ENCODE measurements around the gene ATF6.
A peak's percentile ranks its signal among the peaks of the same experiment; 100 is the strongest.

ATF6 gene

DNA sequence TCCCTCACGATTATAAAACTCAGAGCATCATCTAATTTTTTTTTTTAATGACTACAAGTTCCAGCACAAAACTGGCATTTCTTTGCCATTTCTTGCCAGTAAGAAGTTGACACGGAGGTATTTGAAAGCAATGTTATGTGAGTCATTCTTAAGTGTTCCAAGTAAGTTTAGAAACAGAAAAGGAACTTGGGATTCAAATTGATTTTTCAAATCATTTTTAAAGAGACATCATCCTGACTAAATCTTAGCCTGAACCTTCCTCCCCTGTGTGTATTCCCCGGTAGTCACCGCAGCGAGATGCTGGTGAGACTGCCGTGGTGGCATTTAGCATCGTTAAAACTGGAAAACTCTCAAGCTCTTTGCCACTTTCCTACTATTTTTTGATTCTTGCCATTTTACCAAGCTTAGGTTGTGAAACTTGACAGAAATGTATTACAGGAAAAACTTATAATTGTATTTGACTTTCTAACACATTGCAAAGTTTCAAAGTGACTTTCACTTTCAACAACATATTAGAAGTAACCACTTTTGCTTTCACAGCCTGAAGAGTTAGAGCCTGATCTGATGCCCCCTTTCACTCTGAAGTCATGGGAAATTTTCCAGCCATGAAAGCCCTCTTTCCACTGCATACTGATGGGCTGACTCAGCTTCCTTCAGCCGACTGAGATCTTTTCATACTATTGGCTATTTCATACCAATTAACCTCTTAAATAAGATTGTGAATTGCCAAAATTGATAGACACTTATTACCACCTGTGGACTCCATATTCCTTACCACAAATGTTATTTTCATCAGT is 196.2 kb downstream of the ATF6 start:
- peak in 1 of 2 donors; percentile 63 for DNase-seq (ENCODE audit: low read depth in 1 of 2, low spot score in 1 of 2)

DNA sequence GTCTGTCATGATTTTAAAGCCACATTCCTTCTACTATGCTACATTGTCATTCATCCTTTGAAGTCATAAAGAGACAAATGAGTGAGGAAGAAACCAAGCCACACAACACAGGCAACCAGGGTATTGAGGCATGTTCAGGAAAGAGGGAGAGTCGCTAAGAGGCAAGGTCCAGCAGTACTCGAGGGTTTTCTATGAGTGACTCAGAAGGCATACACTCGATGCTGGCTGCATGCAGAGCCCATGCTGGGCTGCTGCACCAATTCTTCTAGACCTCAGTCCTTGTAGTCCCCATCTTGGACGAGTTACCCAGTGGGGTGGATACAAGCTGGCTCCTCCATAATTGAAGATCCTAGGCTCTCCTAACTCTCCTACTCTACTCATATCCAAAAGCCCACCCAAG is 199.9 kb downstream of the ATF6 start:
- DNase-seq (ENCODE audit: low read depth in 1 of 2, low spot score in 1 of 2): no peak

DNA sequence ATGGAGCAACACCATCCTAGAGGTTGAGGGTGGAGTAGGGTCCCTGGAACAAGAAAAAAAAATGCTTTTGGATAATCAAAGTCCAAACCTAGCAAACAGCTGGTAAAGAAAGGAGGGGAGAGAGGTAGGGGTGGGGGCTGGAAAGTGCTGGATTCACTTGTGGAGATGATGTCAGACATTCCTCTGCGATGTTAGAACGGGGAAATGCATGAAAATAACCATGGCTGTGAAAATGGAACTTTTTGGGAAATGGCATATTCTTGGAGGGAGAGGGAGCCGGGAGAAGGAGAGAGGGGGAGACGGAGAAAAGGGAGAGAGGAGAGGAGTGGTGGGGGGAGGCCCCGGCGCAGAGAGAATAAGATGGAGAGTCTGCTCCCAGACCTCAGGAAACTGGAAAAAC is 203.9 kb downstream of the ATF6 start:
- DNase-seq (ENCODE audit: low read depth in 1 of 2, low spot score in 1 of 2): no peak

DNA sequence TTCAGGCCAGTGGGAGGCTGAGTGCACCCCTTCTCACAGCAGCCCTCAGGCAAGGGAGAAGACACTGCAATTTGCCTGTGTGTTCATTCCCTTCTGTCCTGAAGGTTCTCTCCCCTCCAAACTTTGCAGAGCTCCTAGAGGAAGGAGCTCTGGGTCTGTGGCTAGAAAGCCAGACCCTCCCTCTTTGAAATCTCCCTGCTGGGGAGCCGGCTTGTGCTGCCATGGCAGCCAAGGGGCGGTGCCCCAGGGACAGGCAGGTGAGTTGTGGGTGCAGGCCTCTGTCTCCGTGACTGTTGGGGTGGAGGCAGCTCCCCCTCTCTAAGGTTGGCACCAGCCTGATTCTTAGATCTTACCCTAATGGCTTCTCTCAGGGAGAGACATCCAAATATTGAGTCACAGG is 204.5 kb downstream of the ATF6 start:
- no peak for DNase-seq (ENCODE audit: low read depth in 1 of 2, low spot score in 1 of 2)

DNA sequence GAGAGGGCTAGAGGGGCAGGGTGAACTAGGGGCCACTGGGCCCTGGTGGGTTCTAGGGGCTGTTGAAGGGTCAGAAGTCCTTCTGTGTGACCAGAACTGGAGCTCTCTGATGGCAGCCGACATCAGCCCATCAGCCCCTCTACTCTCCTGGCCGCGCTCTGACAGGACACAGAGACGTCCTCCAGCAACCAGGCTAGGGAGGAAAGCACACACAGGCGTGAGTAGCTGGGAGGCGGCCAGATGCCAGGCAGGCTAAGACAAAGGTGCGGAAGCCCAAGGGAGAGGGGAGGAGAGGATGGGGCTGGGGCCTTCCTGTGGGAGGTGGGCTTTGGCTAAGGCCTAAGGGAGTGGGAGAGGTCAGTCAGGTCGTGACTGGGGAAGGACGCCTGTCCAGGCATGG is 206.7 kb downstream of the ATF6 start:
- DNase-seq (ENCODE audit: low read depth in 1 of 2, low spot score in 1 of 2): no peak

DNA sequence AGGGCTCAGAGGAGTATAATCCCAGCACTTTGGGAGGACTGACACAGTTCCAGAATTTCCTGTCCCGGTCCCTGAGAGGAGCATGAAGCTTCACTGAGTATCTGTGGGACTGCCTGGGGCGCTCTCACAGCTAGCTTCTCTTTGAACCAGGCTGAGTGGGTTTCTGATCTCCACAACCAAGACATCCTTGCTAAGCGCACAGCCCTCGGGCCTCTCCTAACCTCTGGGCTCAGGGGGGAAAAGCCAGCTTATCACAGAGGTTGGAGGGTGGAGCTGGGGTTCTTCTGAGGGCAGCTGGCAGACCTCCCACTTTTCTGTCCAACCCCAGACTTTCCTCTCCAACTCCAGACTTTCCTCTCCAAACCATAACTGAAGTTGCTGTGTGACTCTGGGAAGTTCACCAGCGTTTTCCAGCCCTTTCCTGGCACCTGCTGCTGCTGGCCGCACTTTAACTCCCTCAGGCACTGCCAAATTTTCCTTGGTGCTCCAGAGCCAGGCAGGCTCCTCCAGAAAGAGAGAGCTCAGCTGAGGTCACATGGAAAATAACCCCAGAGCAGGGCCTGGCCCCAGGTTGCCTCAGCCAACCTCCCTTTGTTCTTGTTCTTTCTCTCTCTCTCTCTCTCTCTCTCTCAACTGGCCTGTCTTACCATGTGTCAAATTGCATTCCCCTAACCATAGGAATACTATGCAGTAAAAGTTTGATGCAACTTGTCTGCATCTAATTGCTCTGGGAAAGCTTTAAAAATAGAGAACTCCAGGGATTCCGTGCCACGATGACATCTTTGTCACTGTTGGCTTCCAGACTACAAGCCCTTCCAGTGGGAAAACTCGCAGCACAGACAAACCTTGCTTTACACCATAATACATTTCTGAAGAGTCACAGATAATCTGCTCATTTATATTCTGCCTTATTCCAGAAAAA is 208.1 kb downstream of the ATF6 start:
- DNase-seq (ENCODE audit: low read depth in 1 of 2, low spot score in 1 of 2): no peak

DNA sequence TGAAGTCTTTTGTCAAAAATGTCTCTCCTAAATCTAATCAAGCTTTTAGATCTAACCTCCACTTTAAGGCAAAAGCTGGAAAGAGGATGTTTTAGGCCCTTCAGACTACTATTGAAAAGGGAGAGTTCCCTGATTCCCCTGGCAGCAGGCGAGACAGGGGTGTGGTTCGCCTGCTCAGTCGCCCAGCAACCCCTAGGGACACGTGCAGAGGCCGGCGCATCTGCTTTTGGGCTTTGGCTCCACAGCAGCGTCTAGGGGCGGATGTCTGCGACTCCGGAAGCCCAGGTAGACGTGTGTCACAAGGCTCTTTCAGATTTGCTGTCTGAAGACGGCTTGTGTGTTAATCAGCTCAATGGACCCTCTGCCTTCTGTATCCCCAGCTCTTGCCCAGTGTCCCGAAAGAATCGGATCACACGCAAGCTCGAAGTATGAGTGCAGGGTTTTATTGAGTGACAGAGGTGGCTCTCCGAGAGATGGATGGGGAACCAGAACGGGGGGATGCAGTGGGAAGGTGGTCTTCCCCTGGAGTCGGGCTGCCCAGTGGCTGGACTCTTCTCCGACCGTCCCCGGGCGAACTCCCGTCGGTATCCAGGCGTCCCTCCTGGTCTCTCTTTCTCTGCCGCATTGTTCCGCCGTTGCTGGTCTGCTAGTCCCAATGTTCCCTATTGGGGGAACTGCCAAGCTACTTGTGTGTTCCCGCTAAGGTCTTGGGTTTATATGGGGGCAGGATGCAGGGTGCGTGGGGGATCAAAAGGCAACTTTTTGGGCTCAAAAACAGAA is 212.1 kb downstream of the ATF6 start:
- DNase-seq (ENCODE audit: low read depth in 1 of 2, low spot score in 1 of 2): no peak

DNA sequence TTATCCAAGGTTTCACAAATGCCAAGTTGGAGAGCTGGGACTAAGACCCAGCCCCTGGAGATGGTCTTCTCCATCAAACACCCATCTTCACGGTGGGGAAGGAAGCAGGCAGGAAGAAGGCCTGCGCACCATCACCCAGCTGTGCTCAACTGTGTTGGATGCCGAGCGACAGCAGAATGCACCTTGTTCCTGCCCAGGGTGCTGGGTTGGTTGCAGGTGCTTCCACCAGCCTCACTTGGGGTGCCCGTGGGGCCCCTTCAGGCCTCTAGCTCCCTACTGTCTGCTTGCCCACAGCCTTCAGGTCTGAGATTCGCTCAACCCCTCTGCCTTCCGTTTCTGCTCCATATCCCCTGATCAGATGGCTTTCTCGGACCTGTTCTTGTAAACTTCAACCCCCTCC is 215.0 kb downstream of the ATF6 start:
- no peak for DNase-seq (ENCODE audit: low read depth in 1 of 2, low spot score in 1 of 2)

DNA sequence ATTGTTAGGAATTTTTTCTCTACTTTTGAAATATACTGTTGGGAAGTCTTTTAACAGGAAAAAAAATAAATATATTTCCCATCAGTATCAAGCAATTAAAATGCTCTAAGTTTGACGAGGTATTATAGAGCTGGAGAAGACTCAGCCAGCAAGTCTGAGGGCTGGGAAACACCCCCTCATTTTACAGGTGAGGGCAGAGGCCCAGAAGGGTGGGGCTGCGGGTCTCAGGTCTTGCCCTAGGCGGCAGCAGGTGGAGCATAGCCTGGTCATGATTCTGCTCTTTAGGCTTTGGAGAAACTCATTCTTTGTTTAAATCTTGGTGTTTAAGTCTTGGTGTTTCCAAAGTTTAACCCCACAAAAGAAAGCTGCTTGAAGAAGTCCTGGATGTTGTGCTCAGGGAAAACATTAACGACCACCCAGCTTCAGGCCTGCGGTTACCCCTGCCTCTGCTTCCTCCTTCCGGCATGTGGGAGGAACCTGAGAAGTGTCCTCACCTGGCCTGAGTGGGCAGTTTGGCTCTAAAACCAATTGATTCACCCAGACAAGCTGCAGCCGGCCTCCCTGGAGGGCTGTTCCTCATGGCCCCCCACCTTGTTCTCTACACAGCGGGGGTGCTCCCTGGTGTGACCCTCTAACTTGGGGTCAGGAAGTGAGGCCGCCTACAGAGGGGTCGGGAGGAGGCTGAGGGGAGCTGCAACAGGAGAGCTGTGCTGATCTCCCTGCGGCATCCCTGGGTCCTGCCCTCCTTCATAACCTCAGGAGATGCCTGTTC is 215.8 kb downstream of the ATF6 start:
- DNase-seq (ENCODE audit: low read depth in 1 of 2, low spot score in 1 of 2): no peak

DNA sequence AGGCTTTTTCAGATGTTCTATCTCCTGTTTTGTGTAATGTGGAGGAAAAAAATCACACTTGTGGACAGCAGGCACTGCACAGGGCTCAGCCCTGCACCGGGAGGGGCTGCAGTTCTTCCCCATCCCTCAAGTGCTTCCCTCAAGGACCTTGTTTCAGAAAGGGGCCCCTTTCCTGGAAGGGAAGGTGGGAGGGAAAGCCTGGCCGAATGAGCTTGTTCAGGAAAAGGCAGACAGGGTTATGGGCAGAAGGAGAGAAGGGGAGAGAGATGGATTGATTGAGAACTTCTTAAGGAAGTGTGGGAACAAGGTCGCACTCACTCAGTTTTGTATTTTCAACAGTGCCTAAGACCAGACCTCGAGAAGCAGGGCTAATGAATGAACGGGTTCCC is 216.4 kb downstream of the ATF6 start:
- no peak for DNase-seq (ENCODE audit: low read depth in 1 of 2, low spot score in 1 of 2)

DNA sequence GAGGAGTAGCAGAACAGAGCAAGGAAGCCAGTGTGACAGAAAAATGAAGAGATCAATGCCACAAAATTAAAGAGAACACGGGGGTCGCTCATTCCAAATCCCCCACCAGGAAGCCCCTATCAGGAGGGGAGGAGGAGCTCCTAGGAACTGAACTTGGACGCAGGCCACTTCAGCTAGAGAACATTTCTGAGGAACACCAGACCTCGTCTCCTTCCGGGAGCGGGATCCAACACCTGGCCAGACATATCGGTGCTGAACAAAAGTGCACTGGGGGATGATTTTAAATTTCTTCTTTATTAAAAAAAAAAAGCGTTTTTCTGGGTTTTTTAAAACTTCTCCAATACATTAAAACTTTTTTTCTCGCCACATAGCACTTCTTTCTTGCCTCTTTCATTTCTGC is 216.8 kb downstream of the ATF6 start:
- DNase-seq (ENCODE audit: low read depth in 1 of 2, low spot score in 1 of 2): no peak

DNA sequence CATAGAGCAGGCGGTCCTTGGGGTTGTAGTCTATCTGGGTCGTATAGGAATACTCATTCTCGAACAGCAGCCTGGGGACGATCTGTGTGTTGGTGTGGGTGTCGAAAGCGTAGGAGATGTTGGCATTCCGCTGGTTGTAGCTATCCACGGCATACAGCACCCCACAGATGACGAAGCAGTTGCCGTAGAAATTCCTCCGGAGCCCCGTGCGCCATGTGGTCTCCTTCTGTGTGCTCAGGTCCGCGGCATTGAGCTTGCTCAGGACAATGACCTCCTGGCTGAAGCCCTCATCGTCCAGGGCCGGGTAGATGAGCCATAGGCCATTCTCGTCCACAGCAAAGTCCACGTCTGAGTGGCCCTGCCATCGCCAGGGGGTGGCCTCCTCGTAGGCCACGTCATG is 217.6 kb downstream of the ATF6 start:
- DNase-seq (ENCODE audit: low read depth in 1 of 2, low spot score in 1 of 2): no peak

DNA sequence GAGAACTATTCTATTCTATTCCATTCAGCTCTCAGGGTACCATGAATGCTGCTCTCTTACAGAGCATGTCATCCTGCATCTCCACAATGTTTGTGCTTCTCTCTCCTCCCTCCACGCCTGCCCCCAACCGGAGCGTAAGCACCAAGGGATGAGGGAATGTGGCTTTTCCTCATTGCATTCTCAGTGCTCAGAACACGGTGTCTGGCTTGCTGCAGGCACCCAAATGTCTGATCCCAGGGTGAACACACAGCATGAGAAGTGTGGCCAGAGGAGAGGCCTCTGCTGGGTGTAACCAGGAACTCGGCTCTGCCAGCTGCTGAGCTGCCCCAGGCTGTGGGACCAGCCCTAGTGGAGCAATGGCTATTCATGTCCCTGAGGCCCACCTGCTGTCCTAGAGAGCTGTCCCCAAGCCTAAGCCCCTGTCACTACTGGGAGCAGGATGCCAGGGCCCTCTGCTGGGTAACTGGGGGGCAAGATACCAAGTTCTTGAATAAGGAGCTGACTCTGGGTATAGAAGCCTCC is 219.2 kb downstream of the ATF6 start:
- no peak for DNase-seq (ENCODE audit: low read depth in 1 of 2, low spot score in 1 of 2)

DNA sequence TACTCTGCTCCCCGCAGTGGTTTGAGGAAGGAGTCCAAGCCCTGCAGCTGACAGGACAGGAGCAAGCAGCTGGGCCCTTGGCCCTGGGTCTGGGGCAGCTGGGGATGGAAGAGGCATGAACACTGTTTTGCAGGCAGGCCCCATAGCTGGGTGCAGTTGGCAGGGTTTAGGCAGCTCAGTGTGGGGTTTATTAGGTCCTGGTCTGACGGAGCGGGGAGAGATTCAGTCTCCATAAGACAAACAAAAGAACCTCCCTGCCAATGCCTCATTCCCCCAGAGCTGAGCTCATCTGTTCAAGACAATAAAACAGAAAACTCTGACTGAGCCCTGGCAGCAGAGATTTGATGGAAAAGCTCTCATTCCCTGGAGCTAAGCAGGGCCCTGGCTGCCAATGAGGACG is 220.2 kb downstream of the ATF6 start:
- DNase-seq (ENCODE audit: low read depth in 1 of 2, low spot score in 1 of 2): no peak

DNA sequence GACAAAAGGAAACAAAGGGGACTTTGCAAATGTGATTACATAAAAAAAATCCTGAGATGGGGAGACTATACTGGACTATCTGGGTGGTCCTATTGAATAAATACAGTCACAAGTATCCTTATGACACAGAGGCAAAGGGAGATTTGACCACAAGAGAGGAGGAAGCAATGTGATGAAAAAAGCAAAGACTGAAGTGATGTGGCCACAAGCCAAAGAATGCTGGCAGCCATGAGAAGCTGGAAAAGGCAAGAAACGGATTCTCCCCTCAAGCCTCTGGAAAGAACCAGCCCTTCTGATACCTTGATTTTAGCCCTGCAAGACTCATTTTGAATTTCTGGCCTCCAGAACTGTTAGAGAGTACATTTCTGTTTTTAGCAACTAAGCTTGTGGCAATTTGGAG is 221.2 kb downstream of the ATF6 start:
- no peak for DNase-seq (ENCODE audit: low read depth in 1 of 2, low spot score in 1 of 2)

DNA sequence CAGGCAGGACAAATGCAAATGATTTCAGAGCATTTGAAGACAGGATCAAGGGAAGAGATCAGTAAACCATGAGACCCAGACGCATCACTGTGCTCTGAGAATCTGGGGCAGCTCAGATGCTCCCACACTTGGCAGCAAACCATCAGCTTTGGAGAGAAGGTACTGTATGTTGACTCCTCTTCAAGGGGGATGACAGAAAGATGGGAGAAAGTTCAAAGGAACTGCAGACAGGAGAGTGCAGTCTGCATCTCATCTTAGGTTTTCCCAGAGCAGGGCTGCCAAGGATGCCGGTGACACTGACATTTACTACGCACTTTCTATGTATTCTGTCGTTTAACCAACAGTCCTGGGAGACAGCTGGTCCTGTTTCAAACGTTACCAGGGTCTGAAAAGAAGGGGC is 221.8 kb downstream of the ATF6 start:
- no peak for DNase-seq (ENCODE audit: low read depth in 1 of 2, low spot score in 1 of 2)

DNA sequence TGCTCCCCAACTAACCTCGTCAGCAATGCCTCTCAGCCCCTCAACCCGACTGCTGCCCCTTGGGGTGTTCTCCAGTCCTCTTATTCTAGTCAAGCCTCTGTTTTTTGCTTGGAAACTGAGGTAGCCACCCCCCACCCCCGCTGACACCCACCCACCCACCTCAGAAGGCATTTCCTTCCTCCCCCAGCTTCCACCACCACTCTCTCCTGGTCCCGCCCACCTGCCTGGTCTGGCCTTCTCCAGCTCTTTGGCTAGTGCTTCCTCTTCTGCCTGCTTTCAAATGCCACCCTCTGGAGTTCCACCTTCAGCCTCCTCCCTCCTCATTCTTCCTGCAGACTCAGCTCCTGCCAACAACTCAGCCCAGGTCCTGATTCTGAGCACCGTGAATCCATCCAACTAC is 222.3 kb downstream of the ATF6 start:
- no peak for DNase-seq (ENCODE audit: low read depth in 1 of 2, low spot score in 1 of 2)

DNA sequence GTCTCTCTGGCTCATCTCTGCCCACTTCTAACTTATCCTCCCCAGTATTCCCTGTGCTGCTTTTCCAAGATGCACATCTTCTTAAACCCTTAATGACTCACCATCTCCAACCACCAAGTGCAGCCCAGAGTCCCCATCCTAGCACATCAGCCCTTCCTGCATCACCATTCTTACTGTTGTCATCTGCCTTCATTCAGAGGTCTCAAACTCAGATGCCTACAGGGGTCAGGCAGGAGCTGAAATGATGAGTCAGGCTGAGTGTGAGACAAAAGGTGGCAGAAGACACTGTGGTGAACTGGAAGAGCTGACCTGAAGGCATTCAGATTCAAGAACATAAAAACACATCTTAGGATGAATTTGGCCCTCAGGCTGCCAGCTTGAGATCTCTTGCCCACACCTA is 223.0 kb downstream of the ATF6 start:
- no peak for DNase-seq (ENCODE audit: low read depth in 1 of 2, low spot score in 1 of 2)

DNA sequence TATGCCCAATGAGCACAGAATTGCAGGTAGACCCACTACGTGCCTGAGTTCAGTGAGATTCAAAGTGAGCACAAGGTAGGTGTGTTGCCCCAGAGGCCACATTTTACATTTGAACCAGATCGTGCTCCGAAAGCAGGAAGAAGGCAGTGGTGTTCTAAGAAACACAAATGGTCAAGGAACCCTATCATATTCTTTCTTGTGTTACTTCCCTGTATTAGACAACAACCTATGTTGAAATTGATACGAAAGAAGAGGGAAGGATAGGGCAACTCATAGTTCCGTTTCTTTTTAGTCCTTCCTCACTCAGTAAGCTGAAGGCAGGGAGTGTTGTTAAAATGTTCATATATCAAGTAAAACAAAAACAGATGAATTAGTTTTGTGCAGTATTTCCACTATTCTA is 223.7 kb downstream of the ATF6 start:
- DNase-seq (ENCODE audit: low read depth in 1 of 2, low spot score in 1 of 2): no peak

DNA sequence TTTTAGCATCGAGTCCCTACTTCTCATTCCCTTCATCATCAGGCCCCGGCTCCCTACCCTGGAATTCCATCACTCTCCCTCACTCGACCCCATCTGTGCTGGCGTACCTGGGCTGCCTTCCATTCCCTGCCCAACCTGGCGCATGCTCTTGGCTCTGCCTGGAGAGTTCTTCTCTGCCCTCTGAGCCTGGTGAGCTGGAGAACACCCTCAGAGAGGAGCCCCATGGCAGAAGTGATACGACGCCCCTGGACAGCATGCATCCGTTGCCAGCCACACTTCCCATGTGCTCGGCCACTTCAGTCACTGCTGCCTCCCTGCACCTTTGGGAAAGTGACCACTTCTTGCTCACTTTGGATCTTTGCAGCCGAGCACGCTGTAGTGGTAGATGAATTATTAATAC is 227.5 kb downstream of the ATF6 start:
- DNase-seq (ENCODE audit: low read depth in 1 of 2, low spot score in 1 of 2): no peak

DNA sequence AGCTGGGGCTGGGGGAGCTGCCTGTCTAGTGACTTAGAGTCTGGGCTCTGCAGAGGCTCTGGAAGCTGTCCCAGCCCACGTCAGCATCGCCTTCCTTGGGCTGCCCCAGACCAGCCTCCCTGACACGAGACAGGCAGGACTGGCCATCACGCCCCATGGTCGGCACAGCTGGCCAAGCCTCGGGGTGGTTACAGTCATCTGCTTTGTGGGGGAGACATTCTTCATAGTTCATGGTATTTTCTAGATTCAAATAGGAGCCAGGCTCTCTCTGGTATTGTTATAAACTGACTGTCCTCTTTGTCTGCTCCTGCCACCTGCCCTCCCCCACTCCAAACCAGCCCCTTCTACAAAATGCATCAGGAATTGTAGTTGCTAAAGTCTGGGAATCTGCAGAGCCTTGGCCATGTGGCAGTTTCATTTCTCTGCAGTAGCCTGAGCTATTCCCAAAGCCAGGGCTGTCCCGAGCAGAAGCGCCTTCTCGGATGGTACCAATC is 228.1 kb downstream of the ATF6 start:
- no peak for DNase-seq (ENCODE audit: low read depth in 1 of 2, low spot score in 1 of 2)
